ENCODE measurements around the gene NPIPB9.
"Not testable (repeated sequence)": the region's sequence is repeated elsewhere in the genome, so short reads cannot be mapped to it uniquely, and the experiment has no call there.

- TF ChIP-seq POLR2A (IDR thresholded peaks at IDR 0.05; ENCODE audit: low read depth, low read length); POLR2AphosphoS5 (IDR thresholded peaks at IDR 0.05; ENCODE audit: low read depth, low read length); TAF1 (IDR thresholded peaks at IDR 0.05; ENCODE audit: low read depth, low read length); PAX5 (IDR thresholded peaks at IDR 0.05; ENCODE audit: insufficient read depth, low read length, severe bottlenecking): not testable (repeated sequence)
Measured at GRCh38 chr16:28750469-28751067, 1.0 kb upstream of the NPIPB9 start.

Data from GM12891 (cell line).